Mucosa of stomach (tissue), 1 donor: ENCODE data around the gene ITGA1.
A peak's percentile ranks its signal among the peaks of the same experiment; 100 is the strongest.
"Not testable (repeated sequence)": the region's sequence is repeated elsewhere in the genome, so short reads cannot be mapped to it uniquely, and the experiment has no call there.

ENCODE experiments used
- H3K27me3 ChIP-seq: one replicate; pipeline ENCODE4 v1.7.0; 2013; ENCODE audit warnings: mild to moderate bottlenecking, low read length; ENCODE audit not compliant: control insufficient read depth, insufficient read depth
- H3K36me3 ChIP-seq: one replicate; pipeline ENCODE4 v1.7.0; 2013; ENCODE audit warnings: low read length; ENCODE audit not compliant: control insufficient read depth, insufficient read depth
- H3K4me1 ChIP-seq: one replicate; pipeline ENCODE4 v1.7.0; 2013; ENCODE audit warnings: mild to moderate bottlenecking, low read length; ENCODE audit not compliant: control insufficient read depth, insufficient read depth
- H3K4me3 ChIP-seq: one replicate; pipeline ENCODE4 v1.7.0; 2013; ENCODE audit warnings: low read length
- H3K9ac ChIP-seq: one replicate; pipeline ENCODE4 v1.7.0; 2013; ENCODE audit warnings: mild to moderate bottlenecking, low read length, moderate library complexity
- H3K9me3 ChIP-seq: one replicate; pipeline ENCODE4 v1.7.0; 2013; ENCODE audit warnings: mild to moderate bottlenecking, low read length, moderate library complexity; ENCODE audit not compliant: control insufficient read depth
- donor health status: Pancreatic carcinoma.

ITGA1 gene

GRCh38 chr5:52956915-52957747, 169.4 kb downstream of the ITGA1 start:
- Histone ChIP-seq H3K9ac (no peak overlapping the region), H3K4me3 (no peak overlapping the region), H3K9me3 (no peaks in the 10 kb centered on the region), H3K4me1 (no peaks in the 10 kb centered on the region), H3K36me3 (no peaks in the 10 kb centered on the region), H3K27me3 (no peaks in the 10 kb centered on the region)

- H3K9ac ChIP-seq, result no peak overlapping the region
- H3K36me3 ChIP-seq, result no peaks in the 10 kb centered on the region
- H3K4me3 ChIP-seq, result no peak overlapping the region
- H3K4me1 ChIP-seq, result no peaks in the 10 kb centered on the region
- no peaks in the 10 kb centered on the region for H3K9me3 ChIP-seq
- H3K27me3 ChIP-seq, result no peaks in the 10 kb centered on the region
Observed at GRCh38 chr5:52961274-52961681, 173.6 kb downstream of the ITGA1 start.

- H3K27me3 ChIP-seq, result no peaks in the 10 kb centered on the region
- H3K4me1 ChIP-seq, result no peaks in the 10 kb centered on the region
- no peak overlapping the region for H3K9ac ChIP-seq
- no peaks in the 10 kb centered on the region for H3K9me3 ChIP-seq
- no peaks in the 10 kb centered on the region for H3K36me3 ChIP-seq
- H3K4me3 ChIP-seq, result no peak overlapping the region
Observed at GRCh38 chr5:52963636-52964035, 175.9 kb downstream of the ITGA1 start.

- Histone ChIP-seq H3K4me3 (no peak overlapping the region), H3K9me3 (no peaks in the 10 kb centered on the region), H3K36me3 (no peaks in the 10 kb centered on the region), H3K27me3 (no peaks in the 10 kb centered on the region), H3K4me1 (no peaks in the 10 kb centered on the region), H3K9ac (no peak overlapping the region)
Observed at GRCh38 chr5:52964138-52964537, 176.4 kb downstream of the ITGA1 start.

GRCh38 chr5:52976157-52976556, 188.4 kb downstream of the ITGA1 start:
- not testable (repeated sequence) for H3K27me3 ChIP-seq, H3K36me3 ChIP-seq, H3K4me1 ChIP-seq

GRCh38 chr5:52977264-52977897, 189.7 kb downstream of the ITGA1 start:
- no peak overlapping the region for H3K9ac ChIP-seq
- H3K36me3 ChIP-seq, result no peaks in the 10 kb centered on the region
- no peak overlapping the region for H3K4me3 ChIP-seq
- no peaks in the 10 kb centered on the region for H3K9me3 ChIP-seq
- no peaks in the 10 kb centered on the region for H3K4me1 ChIP-seq
- H3K27me3 ChIP-seq, result no peaks in the 10 kb centered on the region

More at GRCh38 chr5:52976157-52976556, 188.4 kb downstream of the ITGA1 start:
- not testable (repeated sequence) for H3K9me3 ChIP-seq, H3K4me3 ChIP-seq, H3K9ac ChIP-seq

GRCh38 chr5:52981507-52981906, 193.8 kb downstream of the ITGA1 start:
- Histone ChIP-seq H3K36me3 (no peaks in the 10 kb centered on the region), H3K4me1 (no peaks in the 10 kb centered on the region)

GRCh38 chr5:52983731-52984636, 196.3 kb downstream of the ITGA1 start:
- Histone ChIP-seq H3K4me3 (no peak overlapping the region), H3K27me3 (no peaks in the 10 kb centered on the region), H3K36me3 (no peaks in the 10 kb centered on the region), H3K4me1 (peaks cover 8% of the 10 kb centered on the region), H3K9ac (no peak overlapping the region), H3K9me3 (no peaks in the 10 kb centered on the region)

More at GRCh38 chr5:52981507-52981906, 193.8 kb downstream of the ITGA1 start:
- Histone ChIP-seq H3K27me3 (no peaks in the 10 kb centered on the region), H3K9ac (no peak overlapping the region), H3K9me3 (no peaks in the 10 kb centered on the region), H3K4me3 (no peak overlapping the region)

GRCh38 chr5:52985306-52985705, 197.6 kb downstream of the ITGA1 start:
- Histone ChIP-seq H3K9ac (no peak overlapping the region), H3K4me3 (no peak overlapping the region), H3K27me3 (no peaks in the 10 kb centered on the region), H3K9me3 (no peaks in the 10 kb centered on the region), H3K36me3 (no peaks in the 10 kb centered on the region), H3K4me1 (peaks cover 12% of the 10 kb centered on the region)

GRCh38 chr5:52987711-52988331, 200.1 kb downstream of the ITGA1 start:
- H3K36me3 ChIP-seq, result no peaks in the 10 kb centered on the region
- no peak overlapping the region for H3K9ac ChIP-seq

GRCh38 chr5:52988335-52989024, 200.8 kb downstream of the ITGA1 start:
- H3K36me3 ChIP-seq, result no peaks in the 10 kb centered on the region
- peak overlapping the region; percentile 57 for H3K4me3 ChIP-seq
- no peak overlapping the region for H3K9ac ChIP-seq
- peaks cover 18% of the 10 kb centered on the region for H3K4me1 ChIP-seq
- H3K9me3 ChIP-seq, result no peaks in the 10 kb centered on the region
- no peaks in the 10 kb centered on the region for H3K27me3 ChIP-seq

More at GRCh38 chr5:52987711-52988331, 200.1 kb downstream of the ITGA1 start:
- Histone ChIP-seq H3K27me3 (no peaks in the 10 kb centered on the region), H3K4me1 (peaks cover 18% of the 10 kb centered on the region), H3K4me3 (no peak overlapping the region), H3K9me3 (no peaks in the 10 kb centered on the region)
